H1 (cell line): Measurements from ENCODE around the gene MZT1. TPM values are rescaled to one million over a fixed set of nuclear protein-coding genes. Genes with fewer than 3 reads are reported as not detected.

Experiments
- FOSL1 ChIP-seq: IDR thresholded peaks from 2 replicates; pipeline ENCODE4 v1.6.1; 2011; ENCODE audit warnings: mild to moderate bottlenecking, low read depth, low read length, moderate library complexity; ENCODE audit not compliant: insufficient read depth
- SIRT6 ChIP-seq: IDR thresholded peaks from one replicate; pipeline ENCODE4 v1.7.1; 2012; ENCODE audit warnings: low read length, inconsistent platforms
- polyA plus RNA-seq, 7 experiments: library from polyadenylated mRNA; depleted of rRNA in 3 of 7; stranded (reverse) in 5 of 7; unstranded in 2 of 7; fragments of >200 nt in 5 of 7; fragments of 200-250 nt in 2 of 7; gene quantifications; 1 replicate in 5 of 7; 2 replicates in 1 of 7; 4 replicates in 1 of 7; pipeline versions ENCODE4 v1.2.1 to v1.2.3, GENCODE V29; 2011 to 2013; ENCODE audit warnings: missing spikeins in 2 of 7, mixed read lengths in 2 of 7
- total RNA-seq: library from RNA; stranded (reverse); fragmentation: NEBNext Ultra II Directional; extraction: Animal tissue kit (Norgen Biotek cat#: 25700); gene quantifications from 2 replicates; pipeline ENCODE4 v1.2.1, GENCODE V29; 2021

MZT1 gene
- total and polyA plus RNA-seq, 2 of the 8 experiments (the other 6 are each of a cell fraction or from before 2014, with no cell fraction given) = 8.8 to 25.2 TPM

- TF ChIP-seq FOSL1 (no peak), SIRT6 (no peak)
Measured at GRCh38 chr13:72700509-72700908, 26.9 kb downstream of the MZT1 start (continued).
